Effector memory CD4-positive, alpha-beta T cell (primary cell): ENCODE results near the gene MYOM3.

Experiments used
- DNase-seq, 3 donors: peaks; one replicate each; pipeline ENCODE4 v3.0.0-alpha.2; 2020
- H3K27ac ChIP-seq: 2 replicates; pipeline ENCODE4 v1.7.0; 2013; ENCODE audit warnings: mild to moderate bottlenecking, low read length, moderate library complexity; ENCODE audit not compliant: insufficient read depth, poor library complexity, severe bottlenecking
- H3K27me3 ChIP-seq: replicated peaks from 2 replicates; pipeline ENCODE4 v1.7.0; 2013; ENCODE audit warnings: mild to moderate bottlenecking, low read length; ENCODE audit not compliant: insufficient read depth, control insufficient read depth, poor library complexity, severe bottlenecking
- H3K36me3 ChIP-seq: 2 replicates; pipeline ENCODE4 v1.7.0; 2013; ENCODE audit warnings: mild to moderate bottlenecking, low read length, moderate library complexity; ENCODE audit not compliant: control insufficient read depth, insufficient read depth
- H3K4me1 ChIP-seq: 2 replicates; pipeline ENCODE4 v1.7.0; 2013; ENCODE audit warnings: low read length, mild to moderate bottlenecking; ENCODE audit not compliant: control insufficient read depth, insufficient read depth, poor library complexity, severe bottlenecking
- H3K4me3 ChIP-seq: 2 replicates; pipeline ENCODE4 v1.7.0; 2013; ENCODE audit warnings: low read length, low read depth, mild to moderate bottlenecking; ENCODE audit not compliant: insufficient read depth, poor library complexity, severe bottlenecking
- H3K9me3 ChIP-seq: 2 replicates; pipeline ENCODE4 v1.7.0; 2013; ENCODE audit warnings: mild to moderate bottlenecking, low read length, moderate library complexity; ENCODE audit not compliant: control insufficient read depth

Gene MYOM3

DNA sequence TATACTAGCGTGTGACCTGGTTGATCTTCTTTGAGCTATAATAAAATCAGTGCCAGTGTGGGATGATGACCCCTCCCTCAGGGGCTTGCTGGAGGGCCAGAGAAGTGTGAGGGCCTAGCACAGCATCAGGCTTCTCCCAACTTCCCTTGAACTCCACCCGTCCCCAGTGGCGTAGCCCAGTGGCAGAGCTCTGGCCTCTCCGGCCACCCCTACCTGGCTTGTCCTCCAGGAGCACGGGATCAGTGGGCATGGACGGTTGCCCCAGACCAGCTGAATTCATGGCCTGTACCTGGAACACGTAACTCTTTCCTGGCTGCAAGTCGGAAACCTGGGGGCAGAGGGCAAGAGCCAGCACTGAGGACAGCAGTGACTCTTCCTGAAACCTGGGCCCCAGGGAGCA lies 36.0 kb downstream of the MYOM3 start:
- DNase-seq = no peak
- H3K9me3 ChIP-seq = no peaks in the 10 kb centered on the region
- no peak overlapping the region for H3K27ac ChIP-seq
- H3K4me1 ChIP-seq = no peaks in the 10 kb centered on the region
- no peak overlapping the region for H3K4me3 ChIP-seq
- no peaks in the 10 kb centered on the region for H3K27me3 ChIP-seq
- no peaks in the 10 kb centered on the region for H3K36me3 ChIP-seq

DNA sequence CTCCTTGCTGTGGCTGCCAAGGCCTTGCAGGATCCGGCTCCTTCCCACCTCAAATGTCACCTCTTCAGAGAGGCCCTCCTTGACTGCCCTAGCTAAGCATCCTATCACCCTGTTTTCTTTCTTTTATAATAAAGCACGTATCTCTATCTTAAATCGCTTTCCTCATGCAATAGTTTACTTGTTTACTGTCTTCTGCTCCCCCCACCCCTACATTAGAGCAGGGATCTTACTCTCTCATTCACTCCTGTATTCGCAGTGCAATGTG lies 36.4 kb downstream of the MYOM3 start:
- no peaks in the 10 kb centered on the region for H3K4me1 ChIP-seq
- no peaks in the 10 kb centered on the region for H3K36me3 ChIP-seq
- no peak overlapping the region for H3K4me3 ChIP-seq
- H3K9me3 ChIP-seq = no peaks in the 10 kb centered on the region
- H3K27me3 ChIP-seq = no peaks in the 10 kb centered on the region
- H3K27ac ChIP-seq = no peak overlapping the region
- DNase-seq = no peak

- Histone ChIP-seq H3K36me3 (no peaks in the 10 kb centered on the region), H3K9me3 (no peaks in the 10 kb centered on the region), H3K27me3 (no peaks in the 10 kb centered on the region), H3K4me1 (no peaks in the 10 kb centered on the region), H3K4me3 (no peak overlapping the region), H3K27ac (no peak overlapping the region)
- DNase-seq = no peak
Measured at GRCh38 chr1:24074817-24075589, 36.9 kb downstream of the MYOM3 start.

GRCh38 chr1:24074196-24074595 lies 37.7 kb downstream of the MYOM3 start:
- Histone ChIP-seq H3K27ac (no peak overlapping the region), H3K4me3 (no peak overlapping the region), H3K4me1 (no peaks in the 10 kb centered on the region), H3K27me3 (no peaks in the 10 kb centered on the region), H3K36me3 (no peaks in the 10 kb centered on the region), H3K9me3 (no peaks in the 10 kb centered on the region)
- no peak for DNase-seq

DNA sequence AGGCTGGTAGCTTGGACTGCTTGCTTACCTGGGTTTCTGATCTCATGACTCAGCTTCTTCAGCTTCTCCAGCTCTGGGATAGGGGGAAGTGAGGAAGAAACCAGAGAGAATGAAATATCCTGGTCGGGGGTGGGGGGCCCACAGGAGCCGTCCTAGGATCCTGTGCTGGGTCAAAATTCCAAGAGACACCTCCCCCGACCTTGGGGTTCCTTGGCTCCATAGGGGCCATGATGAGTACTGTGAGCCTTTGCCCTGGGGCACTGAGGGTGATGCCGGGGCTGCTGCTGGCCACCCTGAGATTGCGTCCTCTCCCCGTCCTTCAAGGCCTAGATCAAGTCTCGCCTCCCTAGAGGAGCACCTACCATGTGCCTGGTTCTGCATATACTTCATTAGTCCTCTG lies 40.0 kb downstream of the MYOM3 start:
- Histone ChIP-seq H3K9me3 (no peaks in the 10 kb centered on the region), H3K4me3 (no peak overlapping the region), H3K4me1 (no peaks in the 10 kb centered on the region), H3K36me3 (no peaks in the 10 kb centered on the region), H3K27ac (no peak overlapping the region), H3K27me3 (no peaks in the 10 kb centered on the region)
- DNase-seq = no peak

DNA sequence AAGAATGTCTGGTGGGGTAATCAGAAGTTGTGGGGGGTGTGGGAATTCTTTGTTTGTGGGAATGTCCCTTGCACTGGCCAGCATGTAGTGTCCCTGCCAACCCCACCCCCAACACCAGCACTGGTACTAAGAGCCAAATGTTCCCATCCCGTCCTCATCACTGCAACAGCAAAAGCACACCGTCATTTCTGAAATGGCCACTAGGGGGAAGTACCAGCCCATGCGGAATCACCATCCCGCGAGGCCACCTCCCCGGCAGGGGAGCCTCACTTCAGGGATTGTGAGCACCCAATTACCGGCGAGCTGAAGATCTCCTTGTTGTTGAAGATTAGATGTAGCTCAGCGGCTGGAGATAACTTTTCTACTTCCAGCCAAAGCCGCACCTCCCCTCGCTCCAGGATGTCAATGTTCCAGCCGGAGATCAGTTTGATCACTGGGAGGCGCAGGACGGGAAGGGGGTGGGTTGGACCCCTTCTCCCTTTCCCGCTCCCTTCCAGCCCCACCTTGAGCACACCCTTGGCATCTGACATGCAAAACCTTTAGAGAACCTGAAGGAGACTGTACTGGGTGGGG lies 41.0 kb downstream of the MYOM3 start:
- H3K27ac ChIP-seq = no peak overlapping the region
- no peak overlapping the region for H3K4me3 ChIP-seq
- no peaks in the 10 kb centered on the region for H3K9me3 ChIP-seq
- no peaks in the 10 kb centered on the region for H3K36me3 ChIP-seq
- H3K27me3 ChIP-seq = no peaks in the 10 kb centered on the region
- no peaks in the 10 kb centered on the region for H3K4me1 ChIP-seq
- peak; percentile 16 to 47 (median 21) for DNase-seq

- no peak for DNase-seq
- no peaks in the 10 kb centered on the region for H3K4me1 ChIP-seq
- no peaks in the 10 kb centered on the region for H3K27me3 ChIP-seq
- no peak overlapping the region for H3K27ac ChIP-seq
- H3K36me3 ChIP-seq = no peaks in the 10 kb centered on the region
- no peaks in the 10 kb centered on the region for H3K9me3 ChIP-seq
- no peak overlapping the region for H3K4me3 ChIP-seq
Measured at GRCh38 chr1:24069817-24070216, 42.1 kb downstream of the MYOM3 start.

DNA sequence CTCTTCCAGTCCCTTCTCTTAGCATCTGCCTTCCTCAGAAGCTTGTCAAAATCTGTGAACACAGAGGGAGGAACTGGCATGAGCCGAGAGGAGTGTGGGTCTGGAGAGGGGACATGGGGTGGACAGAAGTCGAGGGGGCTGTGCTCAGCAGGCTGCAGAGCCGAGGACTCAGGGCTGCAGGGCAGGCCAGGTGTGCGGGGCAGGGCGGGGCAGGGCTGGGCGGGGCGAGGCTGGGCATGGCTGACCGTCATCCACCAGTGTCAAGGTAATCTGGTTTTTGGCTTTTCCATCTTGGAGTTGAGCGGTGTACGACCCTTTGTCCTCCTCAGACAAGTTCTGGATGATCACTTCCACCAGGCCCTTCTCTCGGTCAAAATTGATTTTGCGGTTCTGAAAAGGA lies 44.0 kb downstream of the MYOM3 start:
- Histone ChIP-seq H3K9me3 (no peaks in the 10 kb centered on the region), H3K4me1 (no peaks in the 10 kb centered on the region), H3K27ac (no peak overlapping the region), H3K27me3 (no peaks in the 10 kb centered on the region), H3K36me3 (no peaks in the 10 kb centered on the region), H3K4me3 (no peak overlapping the region)
- no peak for DNase-seq

DNA sequence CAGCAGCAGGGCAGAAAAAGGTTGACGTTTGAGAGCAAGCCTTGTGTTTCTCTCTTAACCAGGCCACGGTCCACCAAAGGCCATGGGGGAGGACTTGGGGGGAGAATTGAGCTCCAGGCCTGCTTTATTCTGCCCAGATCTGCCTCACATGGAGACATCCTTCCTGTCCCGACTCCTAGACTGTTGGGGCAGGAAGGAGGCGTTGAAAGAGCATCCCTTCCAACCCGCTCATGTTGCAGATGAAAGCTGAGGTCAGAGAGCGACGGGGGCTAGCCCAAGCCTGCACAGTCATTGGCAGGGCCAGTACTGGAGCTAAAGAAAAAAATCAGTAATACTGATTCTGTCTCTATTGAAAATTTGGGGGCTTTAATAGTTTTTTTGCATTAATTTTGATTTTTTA lies 46.6 kb downstream of the MYOM3 start:
- H3K4me3 ChIP-seq = no peak overlapping the region
- no peak for DNase-seq
- H3K9me3 ChIP-seq = no peaks in the 10 kb centered on the region
- H3K27ac ChIP-seq = no peak overlapping the region
- H3K27me3 ChIP-seq = no peaks in the 10 kb centered on the region
- H3K4me1 ChIP-seq = no peaks in the 10 kb centered on the region
- H3K36me3 ChIP-seq = no peaks in the 10 kb centered on the region

DNA sequence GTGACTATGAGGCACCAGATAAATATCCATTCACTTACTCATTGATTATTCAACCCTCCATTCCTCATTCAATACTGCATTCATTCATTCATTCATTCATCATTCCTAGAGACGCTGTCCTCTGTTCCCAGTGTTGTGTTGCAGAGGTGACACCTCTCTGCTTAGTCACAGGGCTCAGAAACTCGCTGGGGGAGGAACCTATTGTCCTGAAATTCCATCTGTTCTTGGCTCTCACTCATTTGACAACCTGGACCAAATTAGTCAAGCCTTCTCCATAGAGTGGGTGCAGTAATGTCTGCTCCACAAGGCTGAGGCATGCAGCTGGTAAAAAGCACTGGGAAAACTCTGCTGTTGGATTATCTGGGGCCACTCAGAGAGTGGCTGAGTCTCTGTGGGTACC lies 49.7 kb downstream of the MYOM3 start:
- no peaks in the 10 kb centered on the region for H3K36me3 ChIP-seq
- DNase-seq = no peak
- H3K4me3 ChIP-seq = no peak overlapping the region
- H3K27me3 ChIP-seq = no peaks in the 10 kb centered on the region
- H3K27ac ChIP-seq = no peak overlapping the region
- H3K4me1 ChIP-seq = no peaks in the 10 kb centered on the region
- no peaks in the 10 kb centered on the region for H3K9me3 ChIP-seq
